Thyroid gland (tissue), 4 donors: ENCODE data around the gene MPP4. TPM values are rescaled to one million over a fixed set of nuclear protein-coding genes. Genes with fewer than 3 reads are reported as not detected.

Source experiments
- DNase-seq, 2 donors: peaks; one replicate each; pipeline ENCODE4 v3.0.0-alpha.2; 2019
- H3K27ac ChIP-seq, 3 donors: fragments of 200-600 bp; sonication (generic); 1 replicate in 2 of 3; 2 replicates in 1 of 3; pipeline ENCODE4 v1.5.1; 2016 to 2019; ENCODE audit warnings: mild to moderate bottlenecking in 1 of 3, moderate library complexity in 1 of 3
- H3K27me3 ChIP-seq: fragments of 200-600 bp; sonication (generic); one replicate; pipeline ENCODE4 v1.5.1; 2019
- H3K36me3 ChIP-seq, 2 donors: fragments of 200-600 bp; sonication (generic); one replicate each; pipeline ENCODE4 v1.5.1; 2016 to 2019
- H3K4me1 ChIP-seq, 2 donors: fragments of 200-600 bp; sonication (generic); one replicate each; pipeline ENCODE4 v1.5.1; 2017 to 2019
- H3K4me3 ChIP-seq, 3 donors: fragments of 200-600 bp; sonication (generic); replicated peaks in 1 of 3; 1 replicate in 2 of 3; 2 replicates in 1 of 3; pipeline ENCODE4 v1.5.1; 2016; ENCODE audit warnings: mild to moderate bottlenecking in 1 of 3
- H3K9me3 ChIP-seq: fragments of 200-600 bp; sonication (generic); one replicate; pipeline ENCODE4 v1.5.1; 2017
- CTCF ChIP-seq, 6 experiments: fragments of 200-600 bp in 3 of 6; fragments of 450-650 bp in 3 of 6; sonication (generic) in 3 of 6; IDR thresholded peaks; one replicate each; pipeline ENCODE4 v1.5.1; 2016 to 2019; ENCODE audit warnings: antibody characterized with exemption in 6 of 6, mild to moderate bottlenecking in 2 of 6, inconsistent platforms in 1 of 6, moderate library complexity in 1 of 6
- POLR2A ChIP-seq, 2 donors: fragments of 450-650 bp; IDR thresholded peaks; one replicate each; pipeline ENCODE4 v1.6.1; 2017; ENCODE audit warnings: antibody characterized with exemption in 2 of 2, mild to moderate bottlenecking in 2 of 2, moderate library complexity in 1 of 2
- WGBS, 2 donors: methylation state at CpG; one replicate each; pipeline ENCODE4 v1.1.5; 2017; 5-methylcytosine and 5-hydroxymethylcytosine counted together
- intact Hi-C: fragments of 100-400 bp; cut with DNase I; formaldehyde crosslinking; loops from one replicate; pipeline ENCODE4 v1.15.1; 2023
- total RNA-seq, 4 donors: library from RNA; depleted of rRNA; stranded (reverse); fragments of >200 nt; gene quantifications; one replicate each; pipeline ENCODE4 v1.2.3, GENCODE V29; 2016

MPP4 gene
- total RNA-seq: not detected

GRCh38 chr2:201698588-201699226 is at the start of gene MPP4:
MPP4 (minus strand) TSS chr2:201698644; CDS start chr2:201693954, 4,690 bp downstream.
- intact Hi-C loops: no loop called here

GRCh38 chr2:201746551-201746950 is 48.1 kb upstream of the MPP4 start:
- Histone ChIP-seq H3K4me1 (peaks cover 3 to 4% of the 10 kb centered on the region in 2 donors), H3K27me3 (no peaks in the 10 kb centered on the region), H3K27ac (no peak overlapping the region), H3K36me3 (peaks cover 12 to 14% of the 10 kb centered on the region in 2 donors), H3K9me3 (no peaks in the 10 kb centered on the region), H3K4me3 (no peak overlapping the region)
- DNase-seq: peak in 1 of 2 donors; percentile 7
- 41 to 51% methylated on average over 6 of the region's 6 CpGs for WGBS, 2 donors
- intact Hi-C loops: no loop called here
- TF ChIP-seq CTCF (IDR thresholded peaks at IDR 0.05): no peak
- no peak for TF ChIP-seq POLR2A (IDR thresholded peaks at IDR 0.05)

More at GRCh38 chr2:201698588-201699226, at the start of gene MPP4:
- Histone ChIP-seq H3K36me3 (peaks cover 13 to 20% of the 10 kb centered on the region in 2 donors), H3K27ac (no peak within 1 kb of the TSS), H3K4me3 (no peak within 1 kb of the TSS), H3K4me1 (no peaks in the 10 kb centered on the region), H3K9me3 (no peaks in the 10 kb centered on the region), H3K27me3 (no peaks in the 10 kb centered on the region)
- no peak for DNase-seq
- no peak for TF ChIP-seq POLR2A (IDR thresholded peaks at IDR 0.05)
- TF ChIP-seq CTCF (IDR thresholded peaks at IDR 0.05): no peak
- WGBS, 2 donors: 57 to 58% methylated on average over 3 of the region's 3 CpGs

GRCh38 chr2:201735486-201735885 is 37.0 kb upstream of the MPP4 start:
- Histone ChIP-seq H3K27me3 (no peaks in the 10 kb centered on the region), H3K36me3 (peaks cover 0 to 32% of the 10 kb centered on the region in 2 donors), H3K4me1 (no peaks in the 10 kb centered on the region), H3K27ac (no peak overlapping the region), H3K4me3 (no peak overlapping the region), H3K9me3 (no peaks in the 10 kb centered on the region)
- TF ChIP-seq POLR2A (IDR thresholded peaks at IDR 0.05) (no peak), CTCF (IDR thresholded peaks at IDR 0.05) (no peak)
- WGBS, 2 donors: 90 to 93% methylated on average over 2 of the region's 2 CpGs
- no peak for DNase-seq
- intact Hi-C loops: no loop called here

- Histone ChIP-seq H3K27me3 (no peaks in the 10 kb centered on the region), H3K4me3 (no peak overlapping the region), H3K9me3 (no peaks in the 10 kb centered on the region), H3K4me1 (no peaks in the 10 kb centered on the region), H3K27ac (no peak overlapping the region), H3K36me3 (peaks cover 0 to 33% of the 10 kb centered on the region in 2 donors)
- intact Hi-C loops: no loop called here
- 59 to 77% methylated on average over 4 of the region's 4 CpGs for WGBS, 2 donors
- no peak for DNase-seq
- TF ChIP-seq POLR2A (IDR thresholded peaks at IDR 0.05) (no peak), CTCF (IDR thresholded peaks at IDR 0.05) (no peak)
Observed at GRCh38 chr2:201734111-201734510, 35.7 kb upstream of the MPP4 start.

GRCh38 chr2:201733544-201733943 is 35.1 kb upstream of the MPP4 start:
- WGBS, 2 donors: 81 to 95% methylated on average over 1 of the region's 1 CpG
- H3K36me3 ChIP-seq: peaks cover 0 to 38% of the 10 kb centered on the region in 2 donors
- no peak for TF ChIP-seq POLR2A (IDR thresholded peaks at IDR 0.05)
- no peak for TF ChIP-seq CTCF (IDR thresholded peaks at IDR 0.05)
- no peaks in the 10 kb centered on the region for H3K9me3 ChIP-seq
- DNase-seq: no peak
- intact Hi-C loops: no loop called here
- no peak overlapping the region for H3K27ac ChIP-seq
- H3K27me3 ChIP-seq: no peaks in the 10 kb centered on the region
- H3K4me3 ChIP-seq: no peak overlapping the region
- no peaks in the 10 kb centered on the region for H3K4me1 ChIP-seq
